HCT116 (cell line): Measurements from ENCODE around the gene PDGFA. TPM values are rescaled to one million over a fixed set of nuclear protein-coding genes. Genes with fewer than 3 reads are reported as not detected.

Source experiments
- ATAC-seq: fragments of 200-7000 bp; cut with Tn5 transposase; 2 replicates; pipeline ENCODE4 v1.9.1; 2020; ENCODE audit warnings: mild to moderate bottlenecking, moderate library complexity
- BruUV-seq: library from RNA; stranded (reverse); fragments of 400-500 nt; replicated peaks from 2 replicates; lab custom pipeline; 2021; lab: Mats Ljungman, UMichigan
- CTCF ChIA-PET: fragments of 300-600 bp; sonication (Branson Sonifier 250); formaldehyde crosslinking; loops from one replicate; lab custom pipeline; 2021; ENCODE audit warnings: antibody characterized with exemption; lab: Charles Lee
- POLR2A ChIA-PET: fragments of 300-600, 350-600 bp; sonication (Branson Sonifier 250); formaldehyde crosslinking; loops from one replicate; lab custom pipeline; 2021; ENCODE audit warnings: antibody characterized with exemption; lab: Charles Lee
- RAD21 ChIA-PET, 2 experiments: fragments of 300-600 bp; sonication (Branson Sonifier 250); formaldehyde crosslinking; loops; one replicate each; lab custom pipeline; 2023; ENCODE audit warnings: low total read pairs in 2 of 2; ENCODE audit not compliant: uncharacterized antibody in 2 of 2, unreplicated experiment in 2 of 2, low non-redundant PET in 1 of 2; lab: Charles Lee
- DNase-seq: peaks from one replicate; pipeline ENCODE4 v3.0.0-alpha.2; 2010; ENCODE audit warnings: low read depth, low spot score
- H2AFZ ChIP-seq: fragments of 200-600 bp; shearing (Covaris generic), sonication (generic); 2 replicates; pipeline ENCODE4 v1.6.1; 2017; ENCODE audit warnings: low read depth, mixed run types, mixed read lengths, antibody characterized with exemption, low read length; ENCODE audit not compliant: poor library complexity, severe bottlenecking
- H3K27ac ChIP-seq: 2 replicates; pipeline ENCODE4 v1.5.1; 2012; ENCODE audit warnings: low read depth, low read length
- H3K27me3 ChIP-seq: fragments of 200-600 bp; sonication (generic); 2 replicates; pipeline ENCODE4 v1.6.1; 2016; ENCODE audit warnings: mixed run types, low read length, mixed read lengths; ENCODE audit not compliant: insufficient read depth
- H3K36me3 ChIP-seq, 2 experiments: fragments of 200-500 bp in 1 of 2; fragments of 200-600 bp in 1 of 2; sonication (Bioruptor generic) in 1 of 2; sonication (generic) in 1 of 2; 2 replicates each; pipeline versions ENCODE4 v1.5.1 to v1.6.1; 2014 to 2016; ENCODE audit warnings: low read length in 2 of 2, inconsistent platforms in 1 of 2, mixed read lengths in 1 of 2, mixed run types in 1 of 2; ENCODE audit not compliant: insufficient read depth in 2 of 2, control insufficient read depth in 1 of 2
- H3K4me1 ChIP-seq, 2 experiments: fragments of 200-600 bp in 1 of 2; sonication (generic) in 1 of 2; 2 replicates each; pipeline versions ENCODE4 v1.5.1 to v1.6.1; 2012 to 2017; ENCODE audit warnings: low read length in 2 of 2, inconsistent platforms in 1 of 2, mild to moderate bottlenecking in 1 of 2, mixed read lengths in 1 of 2, mixed run types in 1 of 2, moderate library complexity in 1 of 2; ENCODE audit not compliant: insufficient read depth in 2 of 2, control insufficient read depth in 1 of 2
- H3K4me2 ChIP-seq: fragments of 200-600 bp; sonication (generic); 2 replicates; pipeline ENCODE4 v1.6.1; 2017; ENCODE audit warnings: mixed run types, low read length, mixed read lengths
- H3K4me3 ChIP-seq, 2 experiments: fragments of 200-600 bp in 1 of 2; sonication (generic) in 1 of 2; replicated peaks in 1 of 2; 2 replicates each; pipeline ENCODE4 v1.5.1; 2011 to 2016; ENCODE audit warnings: low read length in 2 of 2, control low read depth in 1 of 2, low read depth in 1 of 2, mild to moderate bottlenecking in 1 of 2, mixed read lengths in 1 of 2, mixed run types in 1 of 2
- H3K79me2 ChIP-seq: fragments of 200-600 bp; sonication (generic); 2 replicates; pipeline ENCODE4 v1.6.1; 2017; ENCODE audit warnings: mild to moderate bottlenecking, mixed run types, low read length, moderate library complexity, mixed read lengths; ENCODE audit not compliant: insufficient read depth
- H3K9ac ChIP-seq: fragments of 200-600 bp; sonication (generic); 2 replicates; pipeline ENCODE4 v1.6.1; 2016; ENCODE audit warnings: low read length, mixed read lengths
- H3K9me2 ChIP-seq: fragments of 200-600 bp; sonication (generic), shearing (Covaris generic); 2 replicates; pipeline ENCODE4 v1.6.1; 2017; ENCODE audit warnings: mixed run types, mild to moderate bottlenecking, moderate library complexity; ENCODE audit not compliant: insufficient read depth
- H3K9me3 ChIP-seq, 2 experiments: fragments of 200-500 bp in 1 of 2; fragments of 200-600 bp in 1 of 2; sonication (Bioruptor generic) in 1 of 2; sonication (generic) in 1 of 2; 2 replicates each; pipeline ENCODE4 v1.6.1; 2014 to 2017; ENCODE audit warnings: low read length in 2 of 2, mixed read lengths in 2 of 2, inconsistent platforms in 1 of 2, low read depth in 1 of 2, mild to moderate bottlenecking in 1 of 2, mixed run types in 1 of 2, moderate library complexity in 1 of 2; ENCODE audit not compliant: control insufficient read depth in 1 of 2, insufficient read depth in 1 of 2
- H4K20me1 ChIP-seq: fragments of 200-600 bp; sonication (generic), shearing (Covaris generic); 2 replicates; pipeline ENCODE4 v1.6.1; 2017; ENCODE audit warnings: mixed run types, mild to moderate bottlenecking, moderate library complexity; ENCODE audit not compliant: insufficient read depth
- ATF3 ChIP-seq: IDR thresholded peaks from 2 replicates; pipeline ENCODE4 v1.6.1; 2012
- EZH2 ChIP-seq: fragments of 200-600 bp; sonication (generic); IDR thresholded peaks from 2 replicates; pipeline ENCODE4 v1.6.1; 2017; ENCODE audit warnings: antibody characterized with exemption, mixed run types
- FOSL1 ChIP-seq: IDR thresholded peaks from 2 replicates; pipeline ENCODE4 v1.6.1; 2012; ENCODE audit warnings: low read depth
- RAD21 ChIP-seq: IDR thresholded peaks from 2 replicates; pipeline ENCODE4 v1.6.1; 2012; ENCODE audit warnings: low read depth, mild to moderate bottlenecking
- TCF7L2 ChIP-seq: IDR thresholded peaks from 2 replicates; pipeline ENCODE4 v1.7.0; 2011; ENCODE audit warnings: borderline replicate concordance, inconsistent platforms; ENCODE audit not compliant: insufficient read depth, insufficient read length; ENCODE audit errors: extremely low read depth
- intact Hi-C: fragments of 100-400 bp; cut with micrococcal nuclease; formaldehyde crosslinking; loops from 2 replicates; pipeline ENCODE4 v1.10.0; 2022
- total RNA-seq: library from RNA; stranded (reverse); gene quantifications from one replicate; pipeline ENCODE4 v1.2.1, GENCODE V29; 2021; ENCODE audit not compliant: unreplicated experiment

The PDGFA gene
- total RNA-seq, 1 experiment from 2014 or later = 44.7 TPM

- H3K4me2 ChIP-seq = peak overlapping the region; percentile 42; the same call in 1 of the 2 replicates
- H3K4me3 ChIP-seq = no peak overlapping the region
- no peaks in the 10 kb centered on the region for H3K27me3 ChIP-seq
- POLR2A ChIA-PET = no interaction called here
- no peaks in the 10 kb centered on the region for H3K9me2 ChIP-seq
- H3K9ac ChIP-seq = no peak overlapping the region
- no peaks in the 10 kb centered on the region; a peak in 1 of 4 replicates for H3K9me3 ChIP-seq
- peaks cover 23 to 39% of the 10 kb centered on the region in 2 experiments for H3K4me1 ChIP-seq
- no peaks in the 10 kb centered on the region for H4K20me1 ChIP-seq
- no peaks in the 10 kb centered on the region for H3K79me2 ChIP-seq
- CTCF ChIA-PET = no interaction called here
- intact Hi-C loops = no loop called here
- no peak overlapping the region for H2AFZ ChIP-seq
- RAD21 ChIA-PET = no interaction called here
- no peak for TF ChIP-seq RAD21
- no peak for TF ChIP-seq ATF3
- TF ChIP-seq TCF7L2 = no peak
- no peak for TF ChIP-seq EZH2
- no peak for ATAC-seq
- BruUV-seq = no TSS peak
- H3K36me3 ChIP-seq = no peaks in the 10 kb centered on the region
- no peak overlapping the region for H3K27ac ChIP-seq
- DNase-seq = no peak
Observed at GRCh38 chr7:525740-526139, 6.1 kb upstream of the PDGFA start.

- RAD21 ChIA-PET = no interaction called here
- Histone ChIP-seq H3K36me3 (no peaks in the 10 kb centered on the region), H3K4me3 (no peak overlapping the region), H3K4me2 (no peak overlapping the region), H3K27ac (no peak overlapping the region), H2AFZ (no peak overlapping the region), H3K79me2 (no peaks in the 10 kb centered on the region), H3K27me3 (no peaks in the 10 kb centered on the region), H4K20me1 (no peaks in the 10 kb centered on the region), H3K4me1 (peaks cover 28 to 49% of the 10 kb centered on the region in 2 experiments), H3K9ac (no peak overlapping the region), H3K9me3 (no peaks in the 10 kb centered on the region; a peak in 1 of 4 replicates), H3K9me2 (no peaks in the 10 kb centered on the region)
- POLR2A ChIA-PET = no interaction called here
- TF ChIP-seq FOSL1 (no peak), EZH2 (no peak)
- CTCF ChIA-PET = no interaction called here
- no TSS peak for BruUV-seq
- no peak for ATAC-seq
- no peak for DNase-seq
- intact Hi-C loops = no loop called here
Observed at GRCh38 chr7:524800-525199, 5.2 kb upstream of the PDGFA start.
